Measurements from ENCODE around the gene SEMA6B.

Gene SEMA6B

GRCh38 chr19:4522291-4523002 is 37.0 kb downstream of the SEMA6B start:
- DNase-seq = no peak

GRCh38 chr19:4521888-4522242 is 37.6 kb downstream of the SEMA6B start:
- no peak for DNase-seq

- DNase-seq = no peak
These were observed 38.2 kb downstream of the SEMA6B start for GRCh38 chr19:4521170-4521887.

GRCh38 chr19:4519521-4520277 is 39.8 kb downstream of the SEMA6B start:
- DNase-seq = no peak

GRCh38 chr19:4519172-4519496 is 40.4 kb downstream of the SEMA6B start:
- DNase-seq = no peak

GRCh38 chr19:4518345-4519171 is 40.9 kb downstream of the SEMA6B start, which contains the start of gene PLIN4:
Gene PLIN4 (minus strand): TSS chr19:4518486. CDS start chr19:4518272, 214 bp downstream.
- DNase-seq = no peak

- DNase-seq = no peak
These were observed 41.9 kb downstream of the SEMA6B start for GRCh38 chr19:4517451-4518057.

- no peak for DNase-seq
These were observed 42.6 kb downstream of the SEMA6B start for GRCh38 chr19:4516939-4517300.

GRCh38 chr19:4516199-4516938 is 43.1 kb downstream of the SEMA6B start:
- no peak for DNase-seq

GRCh38 chr19:4515732-4516131 is 43.8 kb downstream of the SEMA6B start:
- DNase-seq = no peak

- DNase-seq = no peak
These were observed 46.2 kb downstream of the SEMA6B start for GRCh38 chr19:4513248-4513647.

- DNase-seq = no peak
These were observed 47.4 kb downstream of the SEMA6B start for GRCh38 chr19:4512070-4512469.

- DNase-seq = no peak
These were observed 48.0 kb downstream of the SEMA6B start for GRCh38 chr19:4511300-4512054.

- no peak for DNase-seq
These were observed 48.8 kb downstream of the SEMA6B start for GRCh38 chr19:4510435-4511255.

GRCh38 chr19:4508698-4509097 is 50.8 kb downstream of the SEMA6B start:
- no peak for DNase-seq

GRCh38 chr19:4507804-4508203 is 51.7 kb downstream of the SEMA6B start:
- no peak for DNase-seq

GRCh38 chr19:4507150-4507452 is 52.4 kb downstream of the SEMA6B start:
- DNase-seq = no peak

GRCh38 chr19:4506449-4507149 is 52.9 kb downstream of the SEMA6B start:
- DNase-seq = no peak

GRCh38 chr19:4505570-4506448 is 53.7 kb downstream of the SEMA6B start:
- DNase-seq = no peak

Data from activated CD4-positive, CD25-positive, alpha-beta regulatory T cell (primary cell).